GM23248 (cell line): Measurements from ENCODE around the gene MARCHF3.
"Not testable (repeated sequence)": the region's sequence is repeated elsewhere in the genome, so short reads cannot be mapped to it uniquely, and the experiment has no call there.

ENCODE experiments used
- EZH2 ChIP-seq: fragments of 200-600 bp; sonication (generic); IDR thresholded peaks from 2 replicates; pipeline ENCODE4 v1.6.1; 2018; ENCODE audit warnings: antibody characterized with exemption, mild to moderate bottlenecking; ENCODE audit not compliant: insufficient read depth, poor library complexity, severe bottlenecking
- EZH2phosphoT487 ChIP-seq: fragments of 200-600 bp; sonication (generic); IDR thresholded peaks from 2 replicates; pipeline ENCODE4 v1.6.1; 2018; ENCODE audit warnings: antibody characterized with exemption, moderate library complexity, mild to moderate bottlenecking, low read depth; ENCODE audit not compliant: insufficient read depth

- not testable (repeated sequence) for TF ChIP-seq EZH2phosphoT487, EZH2
Measured at GRCh38 chr5:127023552-127024191, 6.7 kb downstream of the MARCHF3 start.
